GM12875 (cell line): ENCODE results near the gene GSTA1.

Experiments used
- H3K4me3 ChIP-seq: one replicate; pipeline ENCODE4 v1.5.1; 2011; ENCODE audit warnings: low read depth, low read length, control low read depth
- TF ChIP-seq, protein P1 (sequence below): IDR thresholded peaks from 2 replicates; pipeline ENCODE4 v1.5.1; 2011; ENCODE audit warnings: low read depth, mild to moderate bottlenecking, control low read depth, inconsistent platforms, low read length, moderate library complexity, borderline replicate concordance; ENCODE audit not compliant: insufficient read depth

Gene GSTA1

DNA sequence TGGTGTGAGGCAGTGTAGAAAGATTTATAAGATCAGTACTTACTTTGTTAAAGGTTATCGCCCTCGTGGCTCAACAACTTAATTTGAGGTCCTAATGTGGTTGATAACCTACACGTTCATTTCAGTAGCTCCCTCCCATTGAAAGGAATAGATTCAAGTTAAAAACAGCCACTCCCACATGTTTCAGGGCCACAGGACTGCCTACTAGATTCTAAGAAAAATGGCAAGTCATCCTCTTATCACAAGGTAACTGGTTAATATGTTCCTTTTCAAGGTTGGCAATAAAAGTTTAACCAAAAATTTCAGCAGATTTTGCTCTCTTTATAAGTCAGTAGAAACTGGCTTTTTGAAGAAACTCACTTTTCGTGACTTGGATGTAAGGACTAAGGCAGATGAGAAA lies 57.4 kb downstream of the GSTA1 start:
- no peak overlapping the region for H3K4me3 ChIP-seq
- TF ChIP-seq, protein P1, sequence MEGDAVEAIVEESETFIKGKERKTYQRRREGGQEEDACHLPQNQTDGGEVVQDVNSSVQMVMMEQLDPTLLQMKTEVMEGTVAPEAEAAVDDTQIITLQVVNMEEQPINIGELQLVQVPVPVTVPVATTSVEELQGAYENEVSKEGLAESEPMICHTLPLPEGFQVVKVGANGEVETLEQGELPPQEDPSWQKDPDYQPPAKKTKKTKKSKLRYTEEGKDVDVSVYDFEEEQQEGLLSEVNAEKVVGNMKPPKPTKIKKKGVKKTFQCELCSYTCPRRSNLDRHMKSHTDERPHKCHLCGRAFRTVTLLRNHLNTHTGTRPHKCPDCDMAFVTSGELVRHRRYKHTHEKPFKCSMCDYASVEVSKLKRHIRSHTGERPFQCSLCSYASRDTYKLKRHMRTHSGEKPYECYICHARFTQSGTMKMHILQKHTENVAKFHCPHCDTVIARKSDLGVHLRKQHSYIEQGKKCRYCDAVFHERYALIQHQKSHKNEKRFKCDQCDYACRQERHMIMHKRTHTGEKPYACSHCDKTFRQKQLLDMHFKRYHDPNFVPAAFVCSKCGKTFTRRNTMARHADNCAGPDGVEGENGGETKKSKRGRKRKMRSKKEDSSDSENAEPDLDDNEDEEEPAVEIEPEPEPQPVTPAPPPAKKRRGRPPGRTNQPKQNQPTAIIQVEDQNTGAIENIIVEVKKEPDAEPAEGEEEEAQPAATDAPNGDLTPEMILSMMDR: no peak

DNA sequence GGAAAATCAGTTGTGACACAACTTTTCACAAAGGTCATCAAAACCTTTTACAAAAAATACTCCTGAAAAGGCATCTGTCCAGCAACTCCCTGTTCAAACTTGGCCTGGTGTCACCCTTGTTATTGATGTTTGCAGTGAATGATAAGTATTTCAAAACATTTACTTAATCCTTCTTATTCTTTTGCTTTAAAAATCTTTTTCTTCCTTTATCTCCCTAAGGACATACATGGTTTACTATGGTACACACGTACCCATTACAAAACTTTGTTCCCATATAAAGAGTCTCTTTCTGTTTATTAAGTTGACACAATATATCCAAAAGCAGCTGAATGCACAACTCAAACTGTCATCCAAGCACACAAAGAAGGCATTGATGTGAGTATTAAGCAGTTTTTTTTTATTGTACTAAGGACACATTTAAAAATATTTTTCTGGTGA lies 57.8 kb downstream of the GSTA1 start:
- no peak overlapping the region for H3K4me3 ChIP-seq
- TF ChIP-seq, protein P1: no peak

DNA sequence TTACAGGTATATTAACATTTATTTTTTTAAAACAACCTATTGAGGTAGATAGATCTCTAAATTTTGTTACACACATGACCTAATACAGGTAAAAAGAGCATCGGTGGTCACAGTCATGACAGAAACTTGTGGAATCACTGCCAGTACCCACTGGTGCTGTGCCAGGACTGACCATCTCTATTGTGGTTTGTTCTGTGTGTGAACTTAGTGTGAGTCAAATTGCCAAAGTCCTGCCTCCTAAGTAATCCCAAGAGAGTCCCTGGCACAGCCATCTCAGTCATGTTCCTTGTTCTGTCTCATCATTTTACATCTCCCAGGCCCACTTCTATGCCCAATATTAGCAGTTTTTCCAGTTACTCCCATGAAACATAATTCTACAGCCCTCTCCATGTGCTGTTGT lies 61.7 kb downstream of the GSTA1 start:
- TF ChIP-seq, protein P1: no peak
- H3K4me3 ChIP-seq: no peak overlapping the region
